HepG2 (cell line): ENCODE results near the gene SCAI. TPM values are rescaled to one million over a fixed set of nuclear protein-coding genes. Genes with fewer than 3 reads are reported as not detected.

Experiments
- ARNT ChIP-seq: fragments of 450-650 bp; IDR thresholded peaks from 2 replicates; pipeline ENCODE4 v1.6.1; 2017
- ASH2L ChIP-seq: fragments of 300-600, 200-600 bp; sonication (generic); IDR thresholded peaks from 2 replicates; pipeline ENCODE4 v1.7.0; 2017; ENCODE audit warnings: low read depth, mild to moderate bottlenecking, moderate library complexity, mixed read lengths, low read length; ENCODE audit not compliant: insufficient read length
- ATF7 ChIP-seq, 2 experiments: fragments of 450-650 bp in 1 of 2; sonication (generic) in 1 of 2; formaldehyde crosslinking in 1 of 2; IDR thresholded peaks; 2 replicates each; pipeline versions ENCODE4 v1.4.0 to v1.6.1; 2016 to 2020; ENCODE audit warnings: antibody characterized with exemption in 1 of 2, mild to moderate bottlenecking in 1 of 2, missing genetic modification reagents in 1 of 2
- RBFOX2 ChIP-seq: fragments of 200-400 bp; formaldehyde crosslinking; IDR thresholded peaks from 2 replicates; pipeline ENCODE4 v1.6.1; 2017; ENCODE audit warnings: low read depth, mild to moderate bottlenecking, low read length
- SALL1 ChIP-seq: sonication (generic); formaldehyde crosslinking; IDR thresholded peaks from 2 replicates; pipeline ENCODE4 v1.8.0; 2022; ENCODE audit warnings: mild to moderate bottlenecking, missing genetic modification reagents
- SMARCC2 ChIP-seq: fragments of 450-650 bp; IDR thresholded peaks from 2 replicates; pipeline ENCODE4 v1.6.1; 2017; ENCODE audit warnings: antibody characterized with exemption, mild to moderate bottlenecking
- SRF ChIP-seq: IDR thresholded peaks from 2 replicates; pipeline ENCODE4 v1.6.1; 2011; ENCODE audit warnings: mild to moderate bottlenecking, low read depth, low read length, moderate library complexity
- XRCC5 ChIP-seq: fragments of 200-400 bp; formaldehyde crosslinking; optimal IDR thresholded peaks from 2 replicates; pipeline ENCODE3; 2017; ENCODE audit warnings: mild to moderate bottlenecking, low read length
- YEATS4 ChIP-seq: sonication (generic); formaldehyde crosslinking; IDR thresholded peaks from 2 replicates; pipeline ENCODE4 v1.4.0; 2020; ENCODE audit warnings: missing genetic modification reagents, borderline replicate concordance
- ZNF143 ChIP-seq: sonication (generic); formaldehyde crosslinking; IDR thresholded peaks from 2 replicates; pipeline ENCODE4 v1.4.0; 2020; ENCODE audit warnings: missing genetic modification reagents
- ZNF24 ChIP-seq: fragments of 450-650 bp; IDR thresholded peaks from 2 replicates; pipeline ENCODE4 v1.6.1; 2017; ENCODE audit warnings: antibody characterized with exemption, mild to moderate bottlenecking
- ZNF274 ChIP-seq: sonication (generic); formaldehyde crosslinking; IDR thresholded peaks from 2 replicates; pipeline ENCODE4 v1.5.1; 2020; ENCODE audit warnings: mild to moderate bottlenecking, missing genetic modification reagents
- polyA plus RNA-seq, 8 experiments: library from polyadenylated mRNA; depleted of rRNA in 3 of 8; stranded (reverse) in 7 of 8; unstranded in 1 of 8; fragments of >200 nt; fragmentation: Illumina TruSeq in 4 of 8; extraction: Trizol in 4 of 8; gene quantifications; 2 replicates each; pipeline versions ENCODE4 v1.2.1 to v1.2.3, GENCODE V29; 2011 to 2016; ENCODE audit warnings: low read depth in 4 of 8, missing spikeins in 1 of 8, mixed read lengths in 1 of 8; ENCODE audit not compliant: insufficient read depth in 1 of 8
- total RNA-seq, 5 experiments: library from RNA; depleted of rRNA; stranded (reverse); fragments of >200 nt; fragmentation: Illumina TruSeq; extraction: Trizol; gene quantifications; 2 replicates each; pipeline ENCODE4 v1.2.3, GENCODE V29; 2016; ENCODE audit warnings: low read depth in 1 of 5
- TF ChIP-seq, protein P1 (sequence below): sonication (generic); formaldehyde crosslinking; conservative IDR thresholded peaks from 2 replicates; pipeline ENCODE4 v1.4.0; 2020; ENCODE audit warnings: missing genetic modification reagents
- TF ChIP-seq, protein P2 (sequence below): sonication (generic); formaldehyde crosslinking; IDR thresholded peaks from 2 replicates; pipeline ENCODE4 v1.8.0; 2022; ENCODE audit warnings: mild to moderate bottlenecking, missing genetic modification reagents, moderate library complexity
- TF ChIP-seq, protein P3 (sequence below): IDR thresholded peaks from 2 replicates; pipeline ENCODE4 v1.6.1; 2016; ENCODE audit warnings: missing genetic modification reagents, missing compliant biosample characterization
- TF ChIP-seq, protein P4 (sequence below): sonication (generic); formaldehyde crosslinking; IDR thresholded peaks from 2 replicates; pipeline ENCODE4 v1.4.0; 2020; ENCODE audit warnings: missing genetic modification reagents
- TF ChIP-seq, protein P5 (sequence below): sonication (generic); formaldehyde crosslinking; IDR thresholded peaks from 2 replicates; pipeline ENCODE4 v1.4.0; 2020; ENCODE audit warnings: low read depth, mild to moderate bottlenecking, missing genetic modification reagents
- TF ChIP-seq, protein P6 (sequence below): sonication (generic); formaldehyde crosslinking; conservative IDR thresholded peaks from 2 replicates; pipeline ENCODE4 v1.8.1; 2023; ENCODE audit warnings: missing genetic modification reagents
- TF ChIP-seq, protein P7 (sequence below): sonication (generic); formaldehyde crosslinking; IDR thresholded peaks from 2 replicates; pipeline ENCODE4 v1.5.1; 2020; ENCODE audit warnings: missing genetic modification reagents, mild to moderate bottlenecking, borderline replicate concordance

SCAI gene
- total and polyA plus RNA-seq, 2 of the 13 experiments (the other 11 are each of a cell fraction or from before 2014, with no cell fraction given), result 4.4 to 8.4 TPM

DNA sequence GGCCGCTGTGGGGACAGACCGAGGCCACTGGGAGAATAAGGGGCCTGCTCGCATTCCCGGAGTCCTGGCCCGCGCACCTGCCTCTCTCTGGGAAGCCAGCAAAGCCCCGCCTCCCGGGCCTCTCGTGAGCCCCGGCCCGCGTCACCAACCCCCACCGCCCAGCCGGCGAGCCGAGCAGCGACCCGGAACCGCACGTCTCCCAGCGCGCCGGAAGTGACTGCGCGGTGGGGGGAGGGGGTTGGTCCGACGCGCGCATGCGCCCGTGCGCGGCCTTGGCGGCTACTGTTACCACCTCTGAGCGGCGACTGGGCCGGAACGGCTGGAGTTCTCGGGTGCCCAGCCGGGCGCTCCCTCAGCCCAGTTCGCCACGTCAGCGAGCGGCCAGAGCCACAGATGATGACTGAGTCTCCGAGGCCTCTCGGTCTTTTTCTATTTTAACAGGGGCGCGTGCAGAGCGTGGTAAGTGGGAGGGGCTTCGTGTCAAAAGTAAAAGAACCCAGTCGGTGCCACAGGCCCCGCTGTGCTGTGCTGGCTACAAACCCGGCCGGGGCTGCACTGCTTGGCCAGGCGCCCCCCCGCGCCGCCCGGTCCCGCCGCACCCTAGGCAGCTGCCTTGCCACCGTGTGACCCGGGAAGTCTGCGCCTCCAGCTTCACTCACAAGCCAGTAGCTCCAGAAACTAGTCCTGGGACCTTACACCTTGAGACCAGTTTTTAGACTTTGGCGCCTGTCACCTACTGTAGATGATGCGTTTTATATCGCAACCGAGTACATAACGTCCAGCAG, 202.2 kb downstream of the SCAI start, which contains the start of gene GOLGA1 (continued):
- TF ChIP-seq, protein P1, sequence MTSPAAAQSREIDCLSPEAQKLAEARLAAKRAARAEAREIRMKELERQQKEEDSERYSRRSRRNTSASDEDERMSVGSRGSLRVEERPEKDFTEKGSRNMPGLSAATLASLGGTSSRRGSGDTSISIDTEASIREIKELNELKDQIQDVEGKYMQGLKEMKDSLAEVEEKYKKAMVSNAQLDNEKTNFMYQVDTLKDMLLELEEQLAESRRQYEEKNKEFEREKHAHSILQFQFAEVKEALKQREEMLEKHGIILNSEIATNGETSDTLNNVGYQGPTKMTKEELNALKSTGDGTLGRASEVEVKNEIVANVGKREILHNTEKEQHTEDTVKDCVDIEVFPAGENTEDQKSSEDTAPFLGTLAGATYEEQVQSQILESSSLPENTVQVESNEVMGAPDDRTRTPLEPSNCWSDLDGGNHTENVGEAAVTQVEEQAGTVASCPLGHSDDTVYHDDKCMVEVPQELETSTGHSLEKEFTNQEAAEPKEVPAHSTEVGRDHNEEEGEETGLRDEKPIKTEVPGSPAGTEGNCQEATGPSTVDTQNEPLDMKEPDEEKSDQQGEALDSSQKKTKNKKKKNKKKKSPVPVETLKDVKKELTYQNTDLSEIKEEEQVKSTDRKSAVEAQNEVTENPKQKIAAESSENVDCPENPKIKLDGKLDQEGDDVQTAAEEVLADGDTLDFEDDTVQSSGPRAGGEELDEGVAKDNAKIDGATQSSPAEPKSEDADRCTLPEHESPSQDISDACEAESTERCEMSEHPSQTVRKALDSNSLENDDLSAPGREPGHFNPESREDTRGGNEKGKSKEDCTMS (CRISPR knock-in tag), result no peak
- TF ChIP-seq, protein P2, sequence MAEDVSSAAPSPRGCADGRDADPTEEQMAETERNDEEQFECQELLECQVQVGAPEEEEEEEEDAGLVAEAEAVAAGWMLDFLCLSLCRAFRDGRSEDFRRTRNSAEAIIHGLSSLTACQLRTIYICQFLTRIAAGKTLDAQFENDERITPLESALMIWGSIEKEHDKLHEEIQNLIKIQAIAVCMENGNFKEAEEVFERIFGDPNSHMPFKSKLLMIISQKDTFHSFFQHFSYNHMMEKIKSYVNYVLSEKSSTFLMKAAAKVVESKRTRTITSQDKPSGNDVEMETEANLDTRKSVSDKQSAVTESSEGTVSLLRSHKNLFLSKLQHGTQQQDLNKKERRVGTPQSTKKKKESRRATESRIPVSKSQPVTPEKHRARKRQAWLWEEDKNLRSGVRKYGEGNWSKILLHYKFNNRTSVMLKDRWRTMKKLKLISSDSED, result no peak
- TF ChIP-seq SRF (no peak), ZNF24 (no peak), RBFOX2 (peak; percentile 96), ZNF274 (CRISPR knock-in tag) (peak; percentile 85), XRCC5 (no peak), ATF7 (IDR thresholded peaks at IDR 0.05) (no peak), ATF7 (CRISPR knock-in tag; IDR thresholded peaks at IDR 0.05) (no peak), ARNT (no peak), SALL1 (0 out of 2 replicates have a peak, but pooled peaks have one; percentile 69), YEATS4 (CRISPR knock-in tag) (peak; percentile 92), SMARCC2 (no peak), ZNF143 (no peak), ASH2L (peak; percentile 71)
- TF ChIP-seq, protein P3, sequence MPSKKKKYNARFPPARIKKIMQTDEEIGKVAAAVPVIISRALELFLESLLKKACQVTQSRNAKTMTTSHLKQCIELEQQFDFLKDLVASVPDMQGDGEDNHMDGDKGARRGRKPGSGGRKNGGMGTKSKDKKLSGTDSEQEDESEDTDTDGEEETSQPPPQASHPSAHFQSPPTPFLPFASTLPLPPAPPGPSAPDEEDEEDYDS, result peak; percentile 79
- TF ChIP-seq, protein P4, sequence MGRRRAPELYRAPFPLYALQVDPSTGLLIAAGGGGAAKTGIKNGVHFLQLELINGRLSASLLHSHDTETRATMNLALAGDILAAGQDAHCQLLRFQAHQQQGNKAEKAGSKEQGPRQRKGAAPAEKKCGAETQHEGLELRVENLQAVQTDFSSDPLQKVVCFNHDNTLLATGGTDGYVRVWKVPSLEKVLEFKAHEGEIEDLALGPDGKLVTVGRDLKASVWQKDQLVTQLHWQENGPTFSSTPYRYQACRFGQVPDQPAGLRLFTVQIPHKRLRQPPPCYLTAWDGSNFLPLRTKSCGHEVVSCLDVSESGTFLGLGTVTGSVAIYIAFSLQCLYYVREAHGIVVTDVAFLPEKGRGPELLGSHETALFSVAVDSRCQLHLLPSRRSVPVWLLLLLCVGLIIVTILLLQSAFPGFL, result no peak
- TF ChIP-seq, protein P5, sequence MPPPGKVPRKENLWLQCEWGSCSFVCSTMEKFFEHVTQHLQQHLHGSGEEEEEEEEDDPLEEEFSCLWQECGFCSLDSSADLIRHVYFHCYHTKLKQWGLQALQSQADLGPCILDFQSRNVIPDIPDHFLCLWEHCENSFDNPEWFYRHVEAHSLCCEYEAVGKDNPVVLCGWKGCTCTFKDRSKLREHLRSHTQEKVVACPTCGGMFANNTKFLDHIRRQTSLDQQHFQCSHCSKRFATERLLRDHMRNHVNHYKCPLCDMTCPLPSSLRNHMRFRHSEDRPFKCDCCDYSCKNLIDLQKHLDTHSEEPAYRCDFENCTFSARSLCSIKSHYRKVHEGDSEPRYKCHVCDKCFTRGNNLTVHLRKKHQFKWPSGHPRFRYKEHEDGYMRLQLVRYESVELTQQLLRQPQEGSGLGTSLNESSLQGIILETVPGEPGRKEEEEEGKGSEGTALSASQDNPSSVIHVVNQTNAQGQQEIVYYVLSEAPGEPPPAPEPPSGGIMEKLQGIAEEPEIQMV, result no peak
- TF ChIP-seq, protein P6, sequence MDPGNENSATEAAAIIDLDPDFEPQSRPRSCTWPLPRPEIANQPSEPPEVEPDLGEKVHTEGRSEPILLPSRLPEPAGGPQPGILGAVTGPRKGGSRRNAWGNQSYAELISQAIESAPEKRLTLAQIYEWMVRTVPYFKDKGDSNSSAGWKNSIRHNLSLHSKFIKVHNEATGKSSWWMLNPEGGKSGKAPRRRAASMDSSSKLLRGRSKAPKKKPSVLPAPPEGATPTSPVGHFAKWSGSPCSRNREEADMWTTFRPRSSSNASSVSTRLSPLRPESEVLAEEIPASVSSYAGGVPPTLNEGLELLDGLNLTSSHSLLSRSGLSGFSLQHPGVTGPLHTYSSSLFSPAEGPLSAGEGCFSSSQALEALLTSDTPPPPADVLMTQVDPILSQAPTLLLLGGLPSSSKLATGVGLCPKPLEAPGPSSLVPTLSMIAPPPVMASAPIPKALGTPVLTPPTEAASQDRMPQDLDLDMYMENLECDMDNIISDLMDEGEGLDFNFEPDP (CRISPR knock-in tag), result no peak
- TF ChIP-seq, protein P7, sequence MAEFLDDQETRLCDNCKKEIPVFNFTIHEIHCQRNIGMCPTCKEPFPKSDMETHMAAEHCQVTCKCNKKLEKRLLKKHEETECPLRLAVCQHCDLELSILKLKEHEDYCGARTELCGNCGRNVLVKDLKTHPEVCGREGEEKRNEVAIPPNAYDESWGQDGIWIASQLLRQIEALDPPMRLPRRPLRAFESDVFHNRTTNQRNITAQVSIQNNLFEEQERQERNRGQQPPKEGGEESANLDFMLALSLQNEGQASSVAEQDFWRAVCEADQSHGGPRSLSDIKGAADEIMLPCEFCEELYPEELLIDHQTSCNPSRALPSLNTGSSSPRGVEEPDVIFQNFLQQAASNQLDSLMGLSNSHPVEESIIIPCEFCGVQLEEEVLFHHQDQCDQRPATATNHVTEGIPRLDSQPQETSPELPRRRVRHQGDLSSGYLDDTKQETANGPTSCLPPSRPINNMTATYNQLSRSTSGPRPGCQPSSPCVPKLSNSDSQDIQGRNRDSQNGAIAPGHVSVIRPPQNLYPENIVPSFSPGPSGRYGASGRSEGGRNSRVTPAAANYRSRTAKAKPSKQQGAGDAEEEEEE (CRISPR knock-in tag), result no peak
